ENCODE measurements around the gene LDLRAD1.

GRCh38 chr1:53981220-53981619, 36.8 kb downstream of the LDLRAD1 start:
- TF ChIP-seq CTCF (IDR thresholded peaks at IDR 0.05) (no peak), EP300 (IDR thresholded peaks at IDR 0.05) (no peak)

Data from stomach (tissue), 4 donors.